ENCODE data around the gene NEK9.
A peak's percentile ranks its signal among the peaks of the same experiment; 100 is the strongest.

Gene NEK9

DNA sequence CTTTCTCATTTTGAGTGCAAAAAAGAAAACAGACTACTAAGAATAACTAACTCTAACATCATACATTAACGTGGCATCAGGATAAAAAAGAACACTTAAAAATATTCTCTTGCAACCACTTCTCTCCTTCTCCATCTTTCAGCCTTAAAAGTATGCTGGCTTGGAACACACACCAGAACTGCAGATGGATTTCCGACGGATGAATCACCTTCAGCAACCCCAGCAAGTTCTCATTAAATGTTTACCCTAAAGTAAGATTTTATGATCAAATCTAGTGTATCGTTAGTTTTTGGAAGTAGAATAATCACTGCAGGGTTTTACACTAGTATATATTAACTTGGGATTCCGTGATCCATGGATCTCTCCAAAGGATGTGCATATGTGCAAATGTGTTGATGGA, 1.2 kb downstream of the NEK9 start:
- no peak overlapping the region for H3K9ac ChIP-seq (ENCODE audit: low read depth, low read length)
- peaks cover 4% of the 10 kb centered on the region for H3K4me1 ChIP-seq (ENCODE audit: control insufficient read depth, insufficient read depth, low read length)
- no peaks in the 10 kb centered on the region for H3K27me3 ChIP-seq (ENCODE audit: control insufficient read depth, insufficient read depth, low read length)
- H3K36me3 ChIP-seq (ENCODE audit: control insufficient read depth, insufficient read depth, low read length) = peaks cover 4% of the 10 kb centered on the region
- peak overlapping the region; percentile 90 for H3K4me3 ChIP-seq (ENCODE audit: low read depth, low read length)
- no peaks in the 10 kb centered on the region for H3K9me3 ChIP-seq (ENCODE audit: control insufficient read depth, insufficient read depth, low read length)

DNA sequence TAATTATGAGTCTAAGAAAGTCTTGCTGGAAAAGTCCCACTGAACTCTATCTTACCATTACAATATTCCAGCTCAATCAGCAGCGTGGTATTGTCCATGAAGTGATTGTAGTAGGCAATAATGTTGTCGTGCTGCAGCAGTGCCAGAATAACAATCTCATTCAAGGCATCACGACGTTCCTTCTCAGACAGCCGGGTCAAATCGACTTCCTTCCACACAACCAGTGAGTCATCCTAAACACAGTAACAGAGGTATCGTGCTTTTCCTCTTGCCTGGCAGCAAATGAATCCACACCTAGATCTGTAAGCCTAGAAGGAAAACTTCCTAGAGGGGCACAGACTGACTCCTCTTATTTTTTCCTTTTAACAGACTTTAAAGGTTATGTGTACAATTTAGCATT, 2.9 kb downstream of the NEK9 start:
- Histone ChIP-seq H3K9ac (ENCODE audit: low read depth, low read length) (no peak overlapping the region), H3K4me1 (ENCODE audit: control insufficient read depth, insufficient read depth, low read length) (peaks cover 4% of the 10 kb centered on the region), H3K27me3 (ENCODE audit: control insufficient read depth, insufficient read depth, low read length) (no peaks in the 10 kb centered on the region), H3K4me3 (ENCODE audit: low read depth, low read length) (no peak overlapping the region), H3K36me3 (ENCODE audit: control insufficient read depth, insufficient read depth, low read length) (peaks cover 4% of the 10 kb centered on the region), H3K9me3 (ENCODE audit: control insufficient read depth, insufficient read depth, low read length) (no peaks in the 10 kb centered on the region)

GRCh38 chr14:75121552-75121951, 5.3 kb downstream of the NEK9 start:
- peaks cover 4% of the 10 kb centered on the region for H3K36me3 ChIP-seq (ENCODE audit: control insufficient read depth, insufficient read depth, low read length)
- no peaks in the 10 kb centered on the region for H3K4me1 ChIP-seq (ENCODE audit: control insufficient read depth, insufficient read depth, low read length)
- H3K9me3 ChIP-seq (ENCODE audit: control insufficient read depth, insufficient read depth, low read length) = no peaks in the 10 kb centered on the region
- H3K27me3 ChIP-seq (ENCODE audit: control insufficient read depth, insufficient read depth, low read length) = no peaks in the 10 kb centered on the region
- H3K4me3 ChIP-seq (ENCODE audit: low read depth, low read length) = no peak overlapping the region
- no peak overlapping the region for H3K9ac ChIP-seq (ENCODE audit: low read depth, low read length)

DNA sequence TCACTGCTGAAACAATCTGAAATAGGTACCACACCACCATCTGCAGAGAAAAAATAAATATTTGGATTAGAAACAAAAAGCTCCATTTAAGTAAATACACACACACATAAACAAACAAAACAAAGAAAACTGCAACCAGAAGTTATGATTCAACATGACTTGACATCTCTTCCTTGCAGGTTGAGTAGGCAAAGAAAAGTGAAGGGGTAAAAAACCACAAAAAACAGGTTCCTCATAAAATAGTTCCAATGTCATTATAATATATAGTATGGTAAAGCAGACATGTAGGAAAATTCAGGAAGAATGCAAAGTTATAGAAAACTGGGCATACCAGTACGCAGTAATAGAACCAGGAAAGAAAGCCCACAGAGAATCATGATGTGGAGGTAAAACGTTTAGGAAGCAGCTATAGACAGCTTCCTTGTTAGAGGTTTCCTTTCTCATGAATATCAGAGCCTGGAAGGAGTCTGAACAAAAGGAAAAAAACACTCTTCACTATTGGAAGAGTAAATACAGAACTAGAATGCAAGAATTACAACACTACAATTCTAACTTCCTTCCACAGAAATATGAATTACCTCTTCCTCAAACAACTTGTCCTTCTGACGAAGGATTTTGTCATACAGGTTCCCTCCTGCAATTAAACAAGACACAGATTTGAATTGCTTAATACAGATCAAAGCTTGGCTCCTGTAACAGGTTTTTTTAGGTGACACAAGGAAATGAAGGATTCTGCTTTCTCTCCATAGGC, 6.1 kb downstream of the NEK9 start:
- Histone ChIP-seq H3K4me1 (ENCODE audit: control insufficient read depth, insufficient read depth, low read length) (no peaks in the 10 kb centered on the region), H3K4me3 (ENCODE audit: low read depth, low read length) (no peak overlapping the region), H3K36me3 (ENCODE audit: control insufficient read depth, insufficient read depth, low read length) (peaks cover 4% of the 10 kb centered on the region), H3K9ac (ENCODE audit: low read depth, low read length) (no peak overlapping the region), H3K27me3 (ENCODE audit: control insufficient read depth, insufficient read depth, low read length) (no peaks in the 10 kb centered on the region), H3K9me3 (ENCODE audit: control insufficient read depth, insufficient read depth, low read length) (no peaks in the 10 kb centered on the region)

DNA sequence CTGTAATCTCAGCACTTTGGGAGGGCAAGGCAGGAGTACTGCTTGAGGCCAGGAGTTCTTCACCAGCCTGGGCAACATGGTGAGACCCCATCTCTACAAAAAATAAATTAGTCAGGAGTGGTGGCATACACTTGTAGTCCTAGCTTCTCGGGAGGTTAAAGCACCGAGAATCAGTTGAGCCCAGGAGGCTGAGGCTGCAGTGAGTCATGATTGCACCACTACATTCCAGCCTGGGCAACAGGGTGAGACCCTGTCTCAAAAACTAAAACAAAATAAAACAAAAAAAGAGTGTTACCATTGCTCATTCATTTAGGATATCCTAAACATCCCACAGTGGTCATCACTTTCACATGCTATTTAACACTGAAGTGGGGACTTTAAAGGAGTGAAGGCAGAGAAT, 7.8 kb downstream of the NEK9 start:
- H3K27me3 ChIP-seq (ENCODE audit: control insufficient read depth, insufficient read depth, low read length) = no peaks in the 10 kb centered on the region
- no peaks in the 10 kb centered on the region for H3K4me1 ChIP-seq (ENCODE audit: control insufficient read depth, insufficient read depth, low read length)
- peaks cover 6% of the 10 kb centered on the region for H3K36me3 ChIP-seq (ENCODE audit: control insufficient read depth, insufficient read depth, low read length)
- H3K9me3 ChIP-seq (ENCODE audit: control insufficient read depth, insufficient read depth, low read length) = no peaks in the 10 kb centered on the region
- no peak overlapping the region for H3K4me3 ChIP-seq (ENCODE audit: low read depth, low read length)
- H3K9ac ChIP-seq (ENCODE audit: low read depth, low read length) = no peak overlapping the region

GRCh38 chr14:75113932-75114539, 12.8 kb downstream of the NEK9 start:
- H3K36me3 ChIP-seq (ENCODE audit: control insufficient read depth, insufficient read depth, low read length) = peaks cover 25% of the 10 kb centered on the region
- no peak overlapping the region for H3K4me3 ChIP-seq (ENCODE audit: low read depth, low read length)
- H3K27me3 ChIP-seq (ENCODE audit: control insufficient read depth, insufficient read depth, low read length) = no peaks in the 10 kb centered on the region
- no peaks in the 10 kb centered on the region for H3K4me1 ChIP-seq (ENCODE audit: control insufficient read depth, insufficient read depth, low read length)
- no peaks in the 10 kb centered on the region for H3K9me3 ChIP-seq (ENCODE audit: control insufficient read depth, insufficient read depth, low read length)
- no peak overlapping the region for H3K9ac ChIP-seq (ENCODE audit: low read depth, low read length)

DNA sequence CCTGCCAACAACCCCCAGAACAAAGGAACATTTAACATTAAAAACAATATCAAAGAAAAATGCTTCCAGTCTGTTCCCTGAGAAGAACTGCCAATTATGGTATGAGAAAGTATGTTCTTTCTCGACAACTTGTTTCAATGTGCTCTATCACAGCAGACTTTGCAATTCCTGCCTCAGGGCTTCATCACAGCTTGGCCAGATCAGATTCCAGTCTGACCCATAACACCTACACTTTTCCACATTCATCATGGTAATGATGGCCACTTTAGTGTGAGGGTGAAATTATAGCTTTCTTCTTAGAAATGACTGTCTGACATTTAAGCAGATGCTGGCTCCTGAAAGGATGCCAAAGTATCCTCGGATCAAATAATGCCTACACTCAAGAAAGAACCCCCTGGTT, 17.0 kb downstream of the NEK9 start:
- Histone ChIP-seq H3K36me3 (ENCODE audit: control insufficient read depth, insufficient read depth, low read length) (peaks cover 41% of the 10 kb centered on the region), H3K4me1 (ENCODE audit: control insufficient read depth, insufficient read depth, low read length) (no peaks in the 10 kb centered on the region), H3K9me3 (ENCODE audit: control insufficient read depth, insufficient read depth, low read length) (no peaks in the 10 kb centered on the region), H3K4me3 (ENCODE audit: low read depth, low read length) (no peak overlapping the region), H3K27me3 (ENCODE audit: control insufficient read depth, insufficient read depth, low read length) (no peaks in the 10 kb centered on the region), H3K9ac (ENCODE audit: low read depth, low read length) (no peak overlapping the region)

DNA sequence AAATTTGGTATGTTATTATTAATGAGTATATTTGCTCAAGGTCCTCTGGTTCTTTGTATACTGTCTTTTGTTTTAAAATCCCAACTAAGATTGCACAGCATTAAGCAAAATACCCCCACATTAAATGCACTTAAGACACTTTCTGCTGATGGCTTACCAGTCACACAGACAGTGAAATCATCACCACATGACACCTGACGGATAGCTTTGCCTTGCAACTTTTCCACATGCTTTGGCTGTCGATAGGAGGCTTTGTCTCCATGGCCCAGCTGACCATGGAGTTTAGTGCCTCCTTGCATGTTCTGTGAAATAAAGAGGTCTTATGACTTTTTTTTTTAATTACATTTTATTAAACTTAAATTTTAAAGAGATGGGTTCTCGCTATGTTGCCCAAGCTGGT, 19.7 kb downstream of the NEK9 start:
- Histone ChIP-seq H3K4me3 (ENCODE audit: low read depth, low read length) (no peak overlapping the region), H3K4me1 (ENCODE audit: control insufficient read depth, insufficient read depth, low read length) (no peaks in the 10 kb centered on the region), H3K9ac (ENCODE audit: low read depth, low read length) (no peak overlapping the region), H3K27me3 (ENCODE audit: control insufficient read depth, insufficient read depth, low read length) (no peaks in the 10 kb centered on the region), H3K9me3 (ENCODE audit: control insufficient read depth, insufficient read depth, low read length) (no peaks in the 10 kb centered on the region), H3K36me3 (ENCODE audit: control insufficient read depth, insufficient read depth, low read length) (peaks cover 39% of the 10 kb centered on the region)

GRCh38 chr14:75101491-75101890, 25.4 kb downstream of the NEK9 start:
- no peaks in the 10 kb centered on the region for H3K9me3 ChIP-seq (ENCODE audit: control insufficient read depth, insufficient read depth, low read length)
- H3K9ac ChIP-seq (ENCODE audit: low read depth, low read length) = no peak overlapping the region
- H3K36me3 ChIP-seq (ENCODE audit: control insufficient read depth, insufficient read depth, low read length) = peaks cover 26% of the 10 kb centered on the region
- H3K27me3 ChIP-seq (ENCODE audit: control insufficient read depth, insufficient read depth, low read length) = no peaks in the 10 kb centered on the region
- H3K4me1 ChIP-seq (ENCODE audit: control insufficient read depth, insufficient read depth, low read length) = no peaks in the 10 kb centered on the region
- no peak overlapping the region for H3K4me3 ChIP-seq (ENCODE audit: low read depth, low read length)

DNA sequence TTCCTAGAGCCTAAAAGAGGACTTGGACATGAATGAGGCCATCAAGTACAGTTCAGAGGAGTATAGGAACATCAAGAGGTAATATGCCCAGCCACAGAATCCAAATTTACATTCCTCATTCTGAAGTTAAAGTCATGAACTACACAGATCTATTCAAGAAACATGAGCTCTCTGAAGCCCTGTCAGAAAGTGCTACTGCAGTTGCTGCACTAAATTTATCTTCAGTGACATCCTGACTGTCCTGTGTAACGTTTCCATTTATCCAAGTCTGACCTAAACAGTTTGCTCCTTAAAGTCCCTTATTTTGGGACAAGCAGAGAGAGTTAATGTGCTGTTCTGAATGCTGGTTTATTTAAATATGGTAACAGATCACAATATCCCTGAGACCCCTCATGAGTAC, 28.2 kb downstream of the NEK9 start:
- no peaks in the 10 kb centered on the region for H3K27me3 ChIP-seq (ENCODE audit: control insufficient read depth, insufficient read depth, low read length)
- H3K9ac ChIP-seq (ENCODE audit: low read depth, low read length) = no peak overlapping the region
- H3K36me3 ChIP-seq (ENCODE audit: control insufficient read depth, insufficient read depth, low read length) = peaks cover 17% of the 10 kb centered on the region
- H3K4me3 ChIP-seq (ENCODE audit: low read depth, low read length) = no peak overlapping the region
- H3K9me3 ChIP-seq (ENCODE audit: control insufficient read depth, insufficient read depth, low read length) = no peaks in the 10 kb centered on the region
- no peaks in the 10 kb centered on the region for H3K4me1 ChIP-seq (ENCODE audit: control insufficient read depth, insufficient read depth, low read length)

GRCh38 chr14:75098212-75098611, 28.6 kb downstream of the NEK9 start:
- Histone ChIP-seq H3K4me1 (ENCODE audit: control insufficient read depth, insufficient read depth, low read length) (no peaks in the 10 kb centered on the region), H3K9ac (ENCODE audit: low read depth, low read length) (no peak overlapping the region), H3K4me3 (ENCODE audit: low read depth, low read length) (no peak overlapping the region), H3K9me3 (ENCODE audit: control insufficient read depth, insufficient read depth, low read length) (no peaks in the 10 kb centered on the region), H3K36me3 (ENCODE audit: control insufficient read depth, insufficient read depth, low read length) (peaks cover 17% of the 10 kb centered on the region), H3K27me3 (ENCODE audit: control insufficient read depth, insufficient read depth, low read length) (no peaks in the 10 kb centered on the region)

- no peaks in the 10 kb centered on the region for H3K9me3 ChIP-seq (ENCODE audit: control insufficient read depth, insufficient read depth, low read length)
- H3K36me3 ChIP-seq (ENCODE audit: control insufficient read depth, insufficient read depth, low read length) = peaks cover 17% of the 10 kb centered on the region
- peaks cover 3% of the 10 kb centered on the region for H3K4me1 ChIP-seq (ENCODE audit: control insufficient read depth, insufficient read depth, low read length)
- no peak overlapping the region for H3K9ac ChIP-seq (ENCODE audit: low read depth, low read length)
- H3K27me3 ChIP-seq (ENCODE audit: control insufficient read depth, insufficient read depth, low read length) = no peaks in the 10 kb centered on the region
- no peak overlapping the region for H3K4me3 ChIP-seq (ENCODE audit: low read depth, low read length)
Observed at GRCh38 chr14:75096959-75097358, 29.9 kb downstream of the NEK9 start.
